NCI-H146 treated with DMSO at 0.1 percent for 48 hours (cell line): ENCODE results near the gene AAK1.

Source experiments
- DNase-seq: peaks from one replicate; lab custom pipeline; 2025; ENCODE audit not compliant: unreplicated experiment; lab: John Stamatoyannopoulos, UW

The AAK1 gene

DNA sequence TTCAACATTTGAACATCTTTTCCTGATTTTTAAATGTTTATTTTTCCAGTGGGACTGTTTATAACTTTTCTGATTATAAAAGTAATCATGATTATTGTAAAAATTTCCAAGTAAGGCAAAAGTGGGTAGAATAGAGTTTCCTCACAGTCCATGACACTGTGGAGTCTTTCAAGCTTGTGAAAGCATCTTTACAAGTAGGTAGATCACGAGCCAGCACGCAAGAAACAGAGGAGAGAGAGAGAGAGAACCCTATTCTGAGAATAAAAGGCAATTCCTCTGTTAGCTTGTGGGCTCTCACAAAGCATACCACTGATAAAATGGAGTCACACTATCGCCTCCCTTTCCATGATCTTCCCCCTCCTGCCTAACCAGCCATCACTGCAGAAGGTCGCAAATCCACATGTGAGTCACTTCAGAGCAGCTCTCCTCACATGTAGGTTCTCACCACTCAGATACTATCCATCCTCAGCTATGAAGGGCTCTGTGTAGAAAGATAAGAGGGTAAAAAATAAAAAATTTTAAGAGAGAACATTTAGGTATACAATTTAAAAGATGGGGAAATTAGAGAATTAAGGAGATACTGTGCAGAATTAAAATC, 40.3 kb downstream of the AAK1 start:
- no peak for DNase-seq

DNA sequence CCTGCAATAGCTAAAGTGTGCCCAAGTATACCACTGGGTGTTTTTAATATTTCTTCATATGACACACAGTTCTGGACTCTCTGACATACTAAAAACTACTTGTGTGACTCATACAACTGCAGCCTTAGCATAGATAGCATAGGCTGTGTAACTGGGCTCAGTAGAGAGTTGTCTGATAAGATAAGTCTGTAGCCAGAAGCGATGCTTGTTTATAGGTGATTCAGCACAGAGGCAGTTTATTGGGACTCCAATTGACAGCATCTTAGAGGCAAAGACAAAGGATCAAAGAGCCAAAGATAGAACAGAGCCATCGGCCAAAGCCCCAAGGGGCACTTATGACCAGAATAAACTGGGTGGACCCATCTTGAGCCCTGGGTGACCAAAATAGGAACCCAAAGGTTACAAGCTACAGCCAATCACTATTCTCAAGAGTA, 42.3 kb downstream of the AAK1 start:
- no peak for DNase-seq

DNA sequence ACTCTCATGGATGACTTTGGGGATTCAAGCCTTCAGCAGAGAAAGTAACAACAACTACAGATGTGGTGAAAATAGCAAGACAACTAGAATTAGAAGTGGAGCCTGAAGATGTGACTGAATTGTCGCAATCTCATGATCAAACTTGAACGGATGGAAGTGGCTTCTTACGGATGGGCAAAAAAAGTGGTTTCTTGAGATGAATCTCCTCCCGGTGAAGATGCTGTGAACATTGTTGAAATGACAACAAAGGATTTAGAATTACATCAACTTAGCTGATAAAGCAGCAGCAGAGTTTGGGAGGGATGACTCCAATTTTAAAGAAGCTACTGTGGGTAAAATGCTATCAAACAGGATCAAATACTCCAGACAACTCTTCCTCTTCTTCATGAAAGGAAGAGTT, 43.1 kb downstream of the AAK1 start:
- no peak for DNase-seq

DNA sequence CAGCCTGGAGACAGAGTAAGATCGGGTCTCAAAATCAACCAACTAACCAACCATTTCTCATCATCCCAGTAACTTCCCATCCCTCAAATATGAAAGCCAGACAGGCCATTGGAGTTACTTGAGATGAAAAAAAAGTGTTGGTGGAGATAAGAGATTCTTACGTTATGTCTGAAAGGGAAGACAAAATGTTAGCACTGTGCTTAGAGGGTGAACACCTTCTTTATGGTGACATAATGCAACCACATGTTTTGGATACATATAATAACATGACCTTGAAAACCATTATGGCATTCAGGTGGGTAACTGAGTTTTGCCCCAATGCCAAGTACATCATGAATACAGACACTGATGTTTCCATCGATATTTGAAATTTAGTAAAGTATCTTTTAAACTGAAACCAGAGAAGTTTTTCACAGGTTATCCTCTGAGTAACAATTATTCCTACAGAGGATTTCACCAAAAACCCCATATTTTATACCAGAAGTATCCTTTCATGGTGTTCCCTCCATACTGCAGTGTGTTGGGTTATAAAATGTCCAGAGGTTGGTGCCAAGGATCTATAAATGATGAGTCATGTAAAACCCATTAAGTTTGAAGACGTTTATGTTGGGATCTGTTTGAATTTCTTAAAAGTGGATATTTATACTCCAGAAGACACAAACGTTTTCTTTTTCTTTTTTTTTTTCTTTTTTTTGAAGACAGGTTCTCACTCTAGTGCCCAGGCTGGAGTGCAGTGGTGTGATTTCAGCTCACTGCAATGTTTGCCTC, 45.5 kb downstream of the AAK1 start:
- DNase-seq: no peak

DNA sequence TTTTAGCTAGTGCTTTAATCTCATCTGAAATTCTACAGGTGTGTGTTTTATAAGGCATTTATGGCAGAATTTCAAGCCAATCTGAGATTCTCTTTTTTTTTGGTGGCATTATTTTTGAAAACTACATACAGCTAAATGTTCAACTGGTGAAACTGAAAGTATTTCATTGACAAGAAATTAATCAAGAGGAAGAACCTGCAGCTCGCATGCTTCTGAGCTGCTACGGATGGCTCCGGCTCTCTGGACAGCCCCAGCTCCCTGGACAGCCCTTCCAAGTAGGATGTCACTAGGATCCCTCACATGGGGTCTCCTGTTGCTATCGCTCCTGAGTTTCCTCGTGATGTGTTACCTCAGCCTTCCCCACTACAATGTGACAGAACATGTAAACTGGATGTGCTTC, 46.4 kb downstream of the AAK1 start:
- no peak for DNase-seq

DNA sequence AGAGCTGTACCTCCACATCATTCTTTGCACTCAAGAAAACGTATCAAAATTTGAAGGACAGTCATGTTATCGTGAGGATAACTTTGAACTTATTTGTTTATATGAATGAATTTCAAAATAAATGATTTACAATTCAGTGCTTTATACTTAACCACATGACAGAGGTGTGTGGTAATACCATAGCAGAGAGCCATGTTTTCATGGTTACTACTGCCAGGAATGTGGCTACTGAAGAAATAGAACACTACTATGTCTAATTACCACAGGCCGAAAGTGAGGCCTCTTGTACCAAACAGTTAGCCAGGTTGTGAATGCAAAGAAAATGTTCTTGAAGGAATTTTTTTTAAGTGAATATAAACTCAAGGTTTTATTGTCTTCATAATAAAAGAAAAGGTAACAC, 49.2 kb downstream of the AAK1 start:
- DNase-seq: no peak

DNA sequence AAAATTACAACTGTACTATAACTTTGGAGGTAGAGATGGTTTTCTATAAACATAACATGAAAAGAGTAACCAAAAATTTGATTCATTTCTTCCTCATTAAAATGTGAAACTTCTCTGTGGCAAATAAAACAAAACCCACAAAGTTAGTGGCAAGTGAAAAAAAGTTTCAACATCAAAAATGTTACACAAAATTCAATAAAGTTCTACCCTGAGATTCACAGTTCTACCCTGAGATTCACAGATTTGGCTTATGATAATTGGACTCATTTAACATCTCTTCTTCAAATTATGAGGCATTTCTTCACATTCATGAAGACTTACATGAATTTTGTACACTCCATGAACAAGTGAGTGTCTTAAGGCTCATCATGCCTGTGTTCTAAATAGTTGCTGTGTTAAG, 51.0 kb downstream of the AAK1 start:
- no peak for DNase-seq

DNA sequence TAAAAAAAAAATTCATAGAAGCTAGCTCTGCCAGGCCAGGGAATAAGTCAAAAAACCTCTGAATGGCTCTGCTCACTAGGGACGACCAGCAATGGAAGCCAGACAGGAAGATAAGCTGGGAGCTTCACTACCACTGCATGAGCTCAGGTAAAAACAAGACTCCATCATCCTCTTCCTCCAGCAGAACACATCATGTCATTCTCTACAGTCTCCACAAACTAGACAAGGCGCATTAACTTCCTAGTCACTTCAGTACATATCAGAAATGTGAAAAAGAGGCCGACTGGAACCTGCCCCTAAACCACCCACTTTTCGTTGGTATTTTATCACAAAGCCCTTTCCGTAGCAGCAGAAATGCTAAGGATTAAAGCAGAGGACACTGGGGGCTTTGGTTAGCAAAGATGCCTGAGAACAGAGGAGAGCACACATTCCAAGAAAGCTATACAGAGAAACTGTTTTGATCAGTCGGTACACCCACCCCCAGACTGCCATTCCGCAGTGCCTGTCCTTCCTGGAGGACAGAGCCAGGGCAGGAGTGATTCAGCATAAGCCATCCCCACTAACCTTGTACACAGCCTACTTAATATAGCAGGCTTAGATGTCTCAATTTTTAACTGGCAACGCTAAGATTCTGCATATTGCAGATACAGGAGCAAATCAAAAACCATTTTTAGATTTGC, 53.4 kb downstream of the AAK1 start:
- no peak for DNase-seq

DNA sequence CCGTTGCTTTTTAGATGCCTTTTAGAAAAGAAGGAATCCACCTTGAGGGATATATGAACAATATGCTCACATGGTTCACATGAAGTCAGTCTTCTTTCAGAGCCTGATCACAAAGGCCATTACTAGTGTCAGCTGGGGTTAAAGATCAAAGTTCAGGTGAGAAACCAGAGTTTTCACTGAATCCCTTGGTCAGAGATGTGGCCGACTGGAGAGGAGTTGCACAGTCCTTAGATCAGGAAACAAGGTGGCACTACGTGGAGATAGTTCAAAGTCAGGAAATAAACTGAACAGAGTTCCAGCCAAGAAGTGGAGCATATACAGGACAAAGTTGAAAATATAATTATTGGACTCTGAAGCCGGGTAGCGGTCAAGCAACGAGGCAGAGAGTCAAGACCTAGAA, 54.6 kb downstream of the AAK1 start:
- DNase-seq: no peak

DNA sequence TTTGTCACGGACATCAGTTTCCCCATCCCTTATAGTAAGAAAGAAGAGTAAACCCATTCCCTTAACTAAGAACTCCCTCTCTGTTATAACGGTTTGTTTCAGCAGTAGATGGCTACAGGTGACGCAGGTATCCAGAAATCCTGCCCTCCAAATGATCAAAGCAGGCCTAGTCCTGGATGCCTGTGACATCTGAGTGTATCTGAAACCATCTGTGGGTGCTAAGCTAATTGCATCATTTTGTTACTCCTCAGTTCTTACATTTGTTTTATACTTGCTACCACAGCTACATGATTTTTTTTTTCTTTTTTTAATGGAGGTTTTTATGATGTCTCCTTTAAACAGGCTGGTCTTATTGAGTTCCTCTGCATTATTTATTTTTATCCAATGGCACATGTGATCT, 55.1 kb downstream of the AAK1 start:
- no peak for DNase-seq

DNA sequence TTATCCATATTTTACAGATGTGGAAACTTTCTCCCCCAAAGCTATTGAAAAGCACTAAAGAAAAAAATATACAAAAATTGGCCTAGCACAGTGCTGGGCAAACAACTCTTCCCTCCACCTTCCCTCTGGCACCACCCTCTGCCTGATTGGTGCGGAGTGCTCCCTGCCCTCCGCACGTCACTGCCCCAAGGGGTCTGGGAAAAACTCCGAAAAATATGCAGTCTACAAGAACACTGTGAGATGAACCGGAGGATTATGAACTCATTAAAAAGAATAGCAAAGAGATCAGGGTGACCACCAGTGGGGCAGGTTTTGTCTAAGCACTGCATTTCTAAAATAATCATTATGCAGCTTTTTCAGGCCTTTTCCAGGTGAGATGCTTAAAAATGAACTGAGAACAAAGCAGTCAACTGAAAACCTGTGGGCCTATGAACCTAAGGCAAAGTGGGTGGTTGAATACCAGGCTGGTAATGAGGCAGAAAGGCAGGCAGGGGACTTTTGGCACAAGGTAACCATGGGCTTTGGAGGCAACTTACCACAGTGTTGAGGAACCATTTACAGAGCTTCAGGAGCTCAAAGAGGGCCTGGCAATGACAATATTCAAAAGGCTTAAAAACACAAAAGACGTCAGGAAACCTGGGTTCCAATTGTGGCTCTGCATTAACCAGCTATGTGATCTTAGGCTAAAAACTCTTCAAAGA, 57.5 kb downstream of the AAK1 start:
- DNase-seq: no peak

DNA sequence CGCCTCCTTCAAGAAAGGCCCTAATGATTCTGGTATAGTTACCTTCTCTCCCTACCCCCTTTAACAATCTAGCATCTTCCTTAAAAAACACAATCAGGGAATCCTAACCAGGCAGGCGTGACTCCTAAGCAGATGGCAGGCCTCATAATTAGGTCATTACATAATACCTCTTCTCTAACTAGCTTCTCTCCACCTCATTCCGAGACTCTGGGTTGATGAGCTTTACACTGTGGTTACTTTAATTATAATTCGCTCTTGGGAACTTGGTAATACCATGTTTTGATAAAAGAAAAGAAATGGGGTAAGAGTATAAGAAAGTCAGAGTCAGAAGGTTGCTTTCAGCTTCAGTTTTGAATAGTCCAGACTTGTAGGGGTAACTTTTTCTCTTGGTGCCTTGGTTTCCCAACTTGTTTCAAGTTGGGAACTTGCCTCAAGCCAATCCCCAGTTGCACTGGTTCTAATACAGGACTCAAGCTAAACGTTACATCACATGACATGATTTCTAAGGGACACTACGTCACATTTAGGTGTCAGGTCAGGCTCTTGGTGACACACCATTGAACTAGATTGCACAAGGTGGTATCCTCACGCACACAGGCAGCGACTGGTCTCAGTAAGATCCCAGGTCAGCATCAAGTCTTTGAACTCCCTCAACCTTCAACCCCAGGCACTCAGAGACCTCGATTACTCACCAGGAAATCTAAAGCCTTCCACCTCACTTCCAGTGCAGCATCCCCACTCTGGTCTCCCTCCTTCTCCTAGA, 59.2 kb downstream of the AAK1 start:
- no peak for DNase-seq

DNA sequence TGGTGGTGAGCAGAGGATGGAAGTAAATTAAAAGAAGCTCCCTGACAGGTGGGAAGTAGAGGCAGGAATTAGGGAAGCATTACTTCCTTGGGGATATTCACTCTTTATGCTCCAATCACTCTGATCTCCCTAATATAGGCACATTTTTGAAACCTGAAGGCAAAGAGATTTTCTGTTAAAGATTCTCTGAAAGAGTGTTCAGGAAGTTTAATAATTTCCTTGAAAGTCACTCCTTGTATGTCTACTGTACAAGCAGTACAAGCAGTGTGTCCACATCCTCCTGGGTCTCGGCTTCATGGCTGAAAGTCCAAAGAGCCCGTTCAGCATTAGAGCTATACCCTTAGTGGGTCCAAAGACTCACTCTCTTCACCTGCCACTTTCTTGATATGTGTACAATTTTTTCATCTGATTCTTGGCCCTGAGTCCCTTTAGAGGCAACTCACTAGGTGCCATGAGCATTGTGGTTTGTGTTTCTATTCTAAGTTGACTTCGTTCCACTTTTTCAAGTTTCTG, 60.2 kb downstream of the AAK1 start:
- DNase-seq: no peak

DNA sequence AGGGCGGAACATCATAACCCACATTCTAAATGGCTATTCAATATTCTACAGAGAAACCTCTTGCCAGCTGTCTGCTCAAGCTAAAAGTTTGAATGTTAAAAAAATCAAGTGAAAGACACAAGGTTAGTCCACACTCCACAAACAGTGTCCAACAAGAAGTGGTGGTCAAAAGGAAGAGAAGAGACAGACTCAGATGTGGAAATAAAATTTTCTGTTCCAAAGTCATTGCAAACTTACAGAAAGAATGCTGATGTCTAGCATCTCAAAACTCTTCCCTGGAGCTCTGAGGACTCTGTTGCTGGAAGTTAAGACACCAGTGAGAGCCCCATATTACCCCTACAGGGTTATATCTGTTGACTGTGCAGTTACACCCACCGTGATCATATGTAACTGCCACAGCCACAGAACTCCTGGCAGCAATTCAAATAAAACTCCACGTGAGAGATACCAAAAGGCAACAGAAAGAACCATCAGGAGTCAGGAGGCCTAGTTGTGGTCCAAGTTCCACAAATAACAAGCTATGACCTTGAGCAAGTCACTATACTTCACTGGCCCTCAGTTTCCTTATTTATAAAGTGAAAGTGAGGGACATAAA, 60.9 kb downstream of the AAK1 start:
- DNase-seq: no peak

DNA sequence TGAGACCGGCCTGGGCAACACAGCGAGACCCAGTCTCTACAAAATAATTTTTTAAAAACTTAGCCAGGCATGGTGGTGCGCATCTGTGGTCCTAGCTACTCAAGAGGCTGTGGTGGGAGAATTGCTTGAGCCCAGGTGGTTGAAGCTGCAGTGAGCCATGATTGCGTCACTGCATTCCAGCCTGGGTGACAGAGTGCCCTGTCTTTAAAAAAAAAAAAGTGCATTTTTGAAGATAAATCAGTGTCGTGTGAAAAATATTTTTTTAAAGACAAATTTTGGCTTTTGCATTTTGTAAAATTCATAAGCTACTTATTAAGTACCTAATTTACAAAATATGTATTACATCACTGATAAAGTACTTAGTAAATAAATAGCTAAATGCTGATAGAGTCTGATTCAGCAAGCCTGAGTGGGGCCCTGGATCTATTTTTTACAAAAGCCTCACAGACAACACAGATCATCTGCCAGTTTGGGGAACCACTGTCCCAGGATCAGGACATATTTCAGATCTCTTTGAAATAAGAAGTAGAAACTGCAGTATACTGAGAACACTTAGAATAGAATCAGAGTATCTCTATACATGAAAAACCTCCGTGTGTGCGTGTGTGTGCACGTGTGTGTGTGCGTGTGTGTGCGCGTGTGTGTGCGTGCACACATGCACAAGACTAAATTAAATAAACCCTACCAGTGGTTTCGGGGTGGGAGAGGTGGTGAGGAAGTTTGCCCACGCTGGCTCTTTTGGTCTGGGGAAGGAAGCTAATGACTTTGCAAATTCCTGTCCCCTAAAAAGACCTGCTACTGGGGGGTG, 61.6 kb downstream of the AAK1 start:
- no peak for DNase-seq

DNA sequence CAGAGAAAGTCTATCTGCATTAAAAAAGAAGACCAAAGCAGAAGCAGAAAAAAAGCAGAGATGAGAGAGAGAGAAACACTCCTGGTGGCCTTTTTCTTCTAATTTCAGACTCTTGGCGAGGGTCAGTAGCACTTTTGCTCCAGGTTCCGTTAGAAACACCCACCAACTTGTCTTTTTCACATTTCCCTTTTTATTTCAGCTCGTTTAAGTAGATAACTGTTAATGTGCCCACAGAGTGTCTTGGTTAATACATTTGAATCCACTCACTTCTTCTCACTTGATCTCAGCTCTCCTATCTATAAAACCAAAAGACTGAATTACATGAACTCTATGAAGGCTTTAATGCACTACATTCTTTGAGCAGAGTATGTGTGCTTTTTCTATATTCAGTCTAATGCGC, 63.1 kb downstream of the AAK1 start:
- no peak for DNase-seq

DNA sequence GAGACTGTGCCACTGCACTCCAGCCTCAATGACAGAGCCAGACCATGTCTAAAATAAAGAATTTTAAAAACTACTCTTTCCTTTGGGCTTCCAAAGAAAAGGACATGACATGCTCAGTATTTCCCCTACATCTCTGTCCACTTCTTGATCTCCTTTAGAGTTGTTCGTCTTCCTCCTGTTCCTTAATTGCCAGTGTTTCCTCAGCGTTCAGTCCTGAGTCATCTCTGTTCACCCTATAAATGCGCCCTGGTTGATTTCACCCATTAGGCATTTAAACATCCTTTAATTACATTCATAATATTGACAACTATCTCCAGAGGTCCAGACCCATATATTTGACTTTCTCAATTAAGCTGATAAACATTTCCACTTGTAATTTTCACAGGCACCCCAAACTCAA, 64.0 kb downstream of the AAK1 start:
- DNase-seq: no peak

DNA sequence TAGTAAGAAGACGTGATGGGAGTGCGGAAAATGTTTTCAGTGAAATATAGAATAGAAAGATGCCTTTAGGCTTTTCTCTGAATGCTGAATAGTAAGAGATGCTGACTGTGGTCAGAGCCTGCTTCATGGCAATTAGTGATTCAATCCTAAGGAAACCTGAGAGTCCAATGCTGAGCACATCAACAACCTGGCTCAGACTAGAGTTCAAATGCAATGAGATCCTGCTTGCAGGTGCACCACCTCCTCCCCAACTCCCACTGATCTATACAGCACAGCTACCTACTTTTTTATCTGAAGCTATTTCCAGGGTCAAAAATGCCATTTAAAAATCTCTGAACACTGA, 65.4 kb downstream of the AAK1 start:
- no peak for DNase-seq

DNA sequence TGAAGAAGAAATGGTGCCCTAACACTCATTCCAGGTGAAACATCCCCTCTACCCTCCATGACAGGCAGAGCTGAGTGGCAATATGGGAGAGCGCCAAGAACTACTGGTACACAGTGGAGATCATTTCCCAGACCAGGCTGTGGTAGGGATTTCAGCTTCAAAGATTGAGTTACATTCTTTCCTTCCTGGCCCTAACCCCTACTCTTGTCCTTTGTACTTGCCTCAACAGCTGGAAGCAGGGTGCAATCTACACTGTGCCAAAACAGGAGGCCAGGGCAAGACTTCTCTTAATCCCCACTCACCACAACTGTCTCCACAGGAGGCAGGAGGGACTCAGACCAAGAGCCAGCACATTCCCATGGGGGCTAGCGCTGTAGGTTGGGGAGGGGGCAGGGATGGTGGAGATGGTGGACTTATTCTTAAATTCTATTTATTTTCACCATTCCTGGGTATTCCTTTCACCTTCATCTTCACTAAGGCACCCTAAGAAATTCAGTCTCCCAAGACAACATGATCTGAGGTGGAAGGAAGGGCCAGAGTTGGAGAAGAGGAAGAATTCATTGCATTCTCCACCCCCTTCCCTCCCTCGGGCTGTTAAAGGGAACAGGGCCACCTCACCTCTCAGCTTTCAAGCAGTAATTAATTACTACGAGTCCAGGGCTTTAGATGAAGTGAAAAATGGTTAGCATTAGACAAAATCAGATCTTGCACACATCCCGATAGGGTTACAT, 65.9 kb downstream of the AAK1 start:
- DNase-seq: no peak
